GM12891 (cell line): ENCODE measurements around the gene CMTR1.

ENCODE experiments used
- DNase-seq: peaks from one replicate; pipeline ENCODE4 v3.0.0; 2011; ENCODE audit warnings: low spot score; ENCODE audit not compliant: insufficient read length
- FAIRE-seq: peaks from 2 replicates; lab custom pipeline; 2011; peaks lifted over from hg19 to GRCh38; lab: Jason Lieb, UNC
- PAX5 ChIP-seq: IDR thresholded peaks from 2 replicates; pipeline ENCODE4 v1.6.1; 2011; ENCODE audit warnings: low read length, moderate library complexity, mild to moderate bottlenecking; ENCODE audit not compliant: insufficient read depth, severe bottlenecking
- POLR2A ChIP-seq: IDR thresholded peaks from 2 replicates; pipeline ENCODE4 v1.6.1; 2011; ENCODE audit warnings: low read depth, low read length, control low read depth
- POLR2AphosphoS5 ChIP-seq: IDR thresholded peaks from 2 replicates; pipeline ENCODE4 v1.6.1; 2011; ENCODE audit warnings: low read depth, low read length, control low read depth
- POU2F2 ChIP-seq: IDR thresholded peaks from 2 replicates; pipeline ENCODE4 v1.6.1; 2011; ENCODE audit warnings: low read depth, mild to moderate bottlenecking, control low read depth, low read length, moderate library complexity
- SPI1 ChIP-seq: IDR thresholded peaks from 2 replicates; pipeline ENCODE4 v1.6.1; 2011; ENCODE audit warnings: low read depth, low read length, control low read depth
- TAF1 ChIP-seq: IDR thresholded peaks from 2 replicates; pipeline ENCODE4 v1.6.1; 2011; ENCODE audit warnings: low read depth, low read length, control low read depth

The CMTR1 gene

DNA sequence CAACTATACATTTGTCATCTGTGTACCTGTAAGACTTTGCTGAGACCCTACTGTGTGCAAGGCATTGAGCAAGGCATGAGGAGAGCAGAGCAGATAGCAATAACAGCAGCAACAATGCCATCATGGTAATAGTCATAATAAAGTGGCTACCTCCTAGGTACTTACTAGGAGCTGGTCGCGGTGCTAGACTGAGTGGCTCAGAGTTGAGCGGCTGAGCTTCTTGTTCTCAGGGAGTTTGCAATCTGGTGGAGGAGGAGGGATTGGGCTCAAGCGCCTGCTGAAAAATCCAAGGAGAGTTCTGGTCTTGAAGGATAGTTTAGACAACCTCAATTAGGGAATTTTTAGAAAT lies 91.9 kb downstream of the CMTR1 start:
- DNase-seq (no peak), FAIRE-seq (no peak)
- TF ChIP-seq TAF1 (no peak), POU2F2 (no peak), PAX5 (no peak), POLR2A (no peak), SPI1 (no peak), POLR2AphosphoS5 (no peak)

DNA sequence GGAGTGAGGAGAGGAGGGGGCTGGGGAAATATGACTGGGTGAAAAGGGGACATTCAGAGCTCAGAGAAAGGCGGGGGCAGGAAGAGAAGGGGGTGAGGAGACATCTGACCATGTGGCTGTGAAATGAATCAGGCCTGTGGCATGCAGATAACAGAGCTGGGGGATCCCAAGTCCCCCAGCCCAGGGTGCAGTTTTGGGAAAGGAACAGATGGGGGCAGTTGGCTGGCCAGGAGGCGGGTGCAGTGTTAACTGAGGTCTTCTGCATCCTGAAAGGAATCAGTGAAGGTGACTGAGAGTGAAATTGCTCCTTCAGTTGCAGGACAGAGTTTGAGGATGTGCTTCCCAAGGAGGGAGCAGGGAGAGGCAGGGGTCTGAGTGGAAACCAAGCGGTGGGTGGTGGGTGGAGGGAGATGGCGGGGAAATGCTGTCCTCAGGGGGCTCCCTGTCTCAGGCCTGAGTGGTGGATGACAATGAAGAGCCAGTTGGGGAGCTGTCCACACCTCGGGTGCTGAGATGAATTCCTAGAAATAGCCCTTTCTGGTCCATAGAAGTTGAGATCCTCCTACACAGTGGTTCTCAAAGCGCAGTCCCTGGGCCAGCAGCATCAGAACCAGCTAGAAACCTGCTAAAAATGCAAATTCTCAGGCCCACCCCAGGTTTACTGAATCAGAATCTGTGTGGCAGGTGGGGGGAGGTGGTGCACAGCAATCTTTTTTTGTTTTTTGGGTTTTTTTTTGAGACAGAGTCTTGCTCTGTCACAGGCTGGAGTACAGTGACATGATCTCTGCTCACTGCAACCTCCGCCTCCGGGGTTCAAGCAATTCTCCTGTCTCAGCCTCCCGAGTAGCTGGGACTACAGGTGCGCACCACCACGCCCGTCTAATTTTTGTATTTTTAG lies 92.7 kb downstream of the CMTR1 start:
- DNase-seq (no peak), FAIRE-seq (no peak)
- TF ChIP-seq POU2F2: no peak
- TF ChIP-seq POLR2AphosphoS5: no peak
- TF ChIP-seq PAX5: no peak

DNA sequence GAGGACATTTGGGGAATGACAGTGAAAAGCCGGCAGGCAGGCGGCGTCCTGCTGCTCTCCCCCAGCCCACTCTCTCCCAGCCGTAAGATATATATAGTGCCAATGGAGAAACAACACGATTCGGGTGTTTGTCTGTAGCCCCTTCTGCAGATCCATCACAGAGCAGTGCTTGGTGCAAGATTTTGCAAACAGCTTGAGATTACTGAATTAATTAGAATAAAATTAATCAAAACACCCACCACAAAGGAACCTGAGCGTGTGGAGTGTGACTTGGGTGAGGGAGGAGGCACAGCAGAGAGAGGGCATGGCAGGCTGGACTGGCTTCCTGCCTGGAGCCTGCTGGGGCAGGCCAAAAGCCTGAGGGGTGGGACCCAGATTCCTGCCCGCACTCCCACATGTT lies 95.5 kb downstream of the CMTR1 start:
- no peak for DNase-seq
- TF ChIP-seq PAX5 (no peak), POLR2AphosphoS5 (no peak), SPI1 (no peak), TAF1 (no peak), POU2F2 (no peak), POLR2A (no peak)
- FAIRE-seq: no peak

DNA sequence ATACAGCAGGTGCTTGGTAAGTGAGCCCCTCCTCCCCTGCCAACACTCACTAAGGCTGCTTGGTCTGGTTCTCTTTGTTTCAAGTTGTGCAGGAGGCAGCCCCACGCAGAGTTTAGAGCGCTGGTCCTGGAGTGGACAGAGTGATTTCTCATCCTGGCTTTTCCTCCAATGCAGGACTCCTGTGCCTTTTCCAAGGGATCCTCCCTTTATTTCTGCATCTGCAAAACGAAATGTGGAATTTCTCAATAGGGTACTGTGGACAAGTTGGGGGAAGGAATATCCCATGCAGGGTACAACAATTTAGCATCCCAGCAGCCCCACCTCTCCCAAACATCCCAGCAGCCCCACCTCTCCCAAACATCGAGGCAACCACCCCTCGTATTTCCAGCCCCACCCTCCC lies 97.3 kb downstream of the CMTR1 start:
- TF ChIP-seq POLR2AphosphoS5: no peak
- no peak for TF ChIP-seq TAF1
- no peak for TF ChIP-seq PAX5
- TF ChIP-seq SPI1: no peak
- no peak for TF ChIP-seq POU2F2
- no peak for TF ChIP-seq POLR2A
- DNase-seq (no peak), FAIRE-seq (no peak)

DNA sequence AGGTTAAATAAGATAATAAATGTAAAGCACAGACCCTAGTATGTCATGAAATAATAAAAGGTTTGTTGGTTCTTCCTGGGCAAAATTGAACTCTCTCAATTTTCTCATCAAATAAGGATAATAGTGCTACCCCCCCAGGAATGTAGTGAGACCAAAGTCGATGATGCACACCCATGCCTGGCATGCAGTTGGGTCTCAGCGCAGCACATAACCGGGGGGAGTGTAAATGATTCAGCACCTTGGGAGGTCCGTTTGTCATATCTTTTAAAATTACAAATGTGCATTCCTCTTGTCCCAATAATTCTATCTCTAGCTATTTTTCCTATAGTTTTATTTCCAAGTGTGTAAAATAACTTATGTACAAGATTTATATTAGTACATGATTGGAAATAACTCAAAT lies 98.0 kb downstream of the CMTR1 start:
- no peak for DNase-seq
- FAIRE-seq: no peak
- TF ChIP-seq POU2F2 (no peak), SPI1 (no peak), TAF1 (no peak), POLR2A (no peak), POLR2AphosphoS5 (no peak), PAX5 (no peak)
